Omental fat pad (tissue), 4 donors: Measurements from ENCODE around the gene PSMD10. TPM values are rescaled to one million over a fixed set of nuclear protein-coding genes. Genes with fewer than 3 reads are reported as not detected.

Experiments used
- total RNA-seq, 4 donors: library from RNA; depleted of rRNA; stranded (reverse); fragments of >200 nt; gene quantifications; one replicate each; pipeline ENCODE4 v1.1.0, GENCODE V29; 2016

PSMD10 gene
- total RNA-seq, 4 donors from 2014 or later = 23.3 to 39.9 (median 28.2) TPM

Other genes starting within 250 kb of the PSMD10 start
- gene TEX13B, start 109.2 kb downstream of the PSMD10 start, total RNA-seq = not detected
- gene VSIG1, start 46.5 kb downstream of the PSMD10 start, total RNA-seq = under 1 TPM in 1 of 4 donors, not detected in 3; 0.19 TPM
- gene ATG4A, start 236 bp upstream of the PSMD10 start, total RNA-seq = 10 to 100 TPM in 2 of 4 donors, 1 to 10 TPM in 2; 8.8 to 15.4 (median 10.8) TPM